Skeletal muscle satellite cell (primary cell): ENCODE results near the gene NRAP.
"Not testable (repeated sequence)": the region's sequence is repeated elsewhere in the genome, so short reads cannot be mapped to it uniquely, and the experiment has no call there.

Experiments used
- H3K27me3 ChIP-seq: 2 replicates; pipeline ENCODE4 v1.7.0; 2013; ENCODE audit warnings: low read length; ENCODE audit not compliant: control insufficient read depth, insufficient read depth
- H3K36me3 ChIP-seq: 2 replicates; pipeline ENCODE4 v1.7.0; 2013; ENCODE audit warnings: mild to moderate bottlenecking, control low read depth, low read length; ENCODE audit not compliant: insufficient read depth
- H3K4me1 ChIP-seq: 2 replicates; pipeline ENCODE4 v1.7.0; 2013; ENCODE audit warnings: low read length; ENCODE audit not compliant: control insufficient read depth, insufficient read depth
- H3K4me2 ChIP-seq: 2 replicates; pipeline ENCODE4 v1.7.0; 2013; ENCODE audit warnings: mild to moderate bottlenecking, low read length
- H3K4me3 ChIP-seq: 2 replicates; pipeline ENCODE4 v1.7.0; 2013; ENCODE audit warnings: low read length
- H3K9ac ChIP-seq: 2 replicates; pipeline ENCODE4 v1.7.0; 2013; ENCODE audit warnings: mild to moderate bottlenecking, low read depth, low read length, moderate library complexity
- H3K9me3 ChIP-seq: replicated peaks from 2 replicates; pipeline ENCODE4 v1.7.0; 2013; ENCODE audit warnings: mild to moderate bottlenecking, control low read depth, low read length

The NRAP gene

GRCh38 chr10:113680190-113681111 is 16.6 kb upstream of the NRAP start:
- Histone ChIP-seq H3K27me3 (no peaks in the 10 kb centered on the region), H3K9ac (peak overlapping the region; percentile 96), H3K4me1 (peaks cover 12% of the 10 kb centered on the region), H3K4me3 (peak overlapping the region; percentile 99), H3K36me3 (no peaks in the 10 kb centered on the region), H3K9me3 (no peaks in the 10 kb centered on the region), H3K4me2 (peak overlapping the region; percentile 97)

DNA sequence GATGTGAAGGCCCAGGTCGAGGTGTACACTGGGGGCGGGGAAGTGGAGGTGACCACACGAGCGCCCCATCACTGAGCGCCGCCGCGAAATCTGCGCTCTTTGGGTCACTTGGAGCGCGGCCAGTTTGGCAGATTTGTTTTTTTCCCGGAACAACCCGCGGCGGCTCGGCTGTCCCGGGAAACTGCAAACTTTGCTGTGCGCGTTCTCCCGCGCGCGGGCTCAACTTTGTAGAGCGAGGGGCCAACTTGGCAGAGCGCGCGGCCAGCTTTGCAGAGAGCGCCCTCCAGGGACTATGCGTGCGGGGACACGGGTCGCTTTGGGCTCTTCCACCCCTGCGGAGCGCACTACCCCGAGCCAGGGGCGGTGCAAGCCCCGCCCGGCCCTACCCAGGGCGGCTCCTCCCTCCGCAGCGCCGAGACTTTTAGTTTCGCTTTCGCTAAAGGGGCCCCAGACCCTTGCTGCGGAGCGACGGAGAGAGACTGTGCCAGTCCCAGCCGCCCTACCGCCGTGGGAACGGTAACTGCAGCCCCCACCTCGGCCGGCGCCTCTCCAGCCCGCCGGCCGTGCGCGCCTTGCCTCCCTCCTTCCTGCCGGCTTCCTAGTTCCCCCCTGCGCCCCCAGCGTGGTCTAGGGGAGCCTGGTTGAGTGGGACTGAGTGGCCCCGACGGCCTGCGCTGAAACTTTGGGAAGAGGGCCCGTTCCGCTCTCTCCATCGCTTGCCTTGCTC is 15.8 kb upstream of the NRAP start, which contains the start of gene CASP7:
Gene CASP7, plus strand, starts transcription at position 450 of the 727 bp plus-strand sequence. CDS start 17,582 bp downstream, outside the sequence.
- peak within 1 kb of the TSS; percentile 99 for H3K4me3 ChIP-seq

DNA sequence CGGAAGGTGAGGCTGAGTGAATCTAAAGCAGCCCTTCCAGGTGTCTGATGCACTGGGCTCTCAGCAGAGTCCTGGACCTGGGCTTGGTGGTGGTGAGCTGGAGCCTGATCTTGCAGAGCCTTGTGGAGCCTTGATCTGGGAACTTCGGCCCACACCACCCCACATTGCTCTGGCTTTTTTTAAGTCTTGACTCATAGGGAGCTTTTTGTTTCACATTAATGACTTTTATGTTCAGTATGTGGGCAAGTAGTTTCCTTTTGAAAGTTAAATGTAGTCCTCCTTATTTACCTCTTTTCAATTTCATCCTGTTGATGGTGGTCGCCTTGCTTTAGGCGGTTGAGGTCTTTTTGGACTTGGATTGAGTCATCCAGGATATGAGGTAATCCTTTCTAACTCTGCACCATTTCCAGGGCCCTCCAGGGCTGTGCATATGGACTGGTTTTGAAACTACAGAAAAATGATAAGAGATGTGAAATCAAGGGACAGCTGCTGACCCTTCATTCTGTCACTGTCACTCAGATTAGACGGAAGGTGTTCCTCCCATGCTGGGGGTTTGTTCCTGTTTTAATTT is 2.9 kb upstream of the NRAP start:
- peaks cover 5% of the 10 kb centered on the region for H3K4me1 ChIP-seq
- no peak overlapping the region for H3K4me3 ChIP-seq
- H3K9me3 ChIP-seq, result no peaks in the 10 kb centered on the region
- no peak overlapping the region for H3K9ac ChIP-seq
- no peaks in the 10 kb centered on the region for H3K36me3 ChIP-seq
- H3K4me2 ChIP-seq, result no peak overlapping the region
- no peaks in the 10 kb centered on the region for H3K27me3 ChIP-seq

More for the DNA sequence above, 15.8 kb upstream of the NRAP start, which contains the start of gene CASP7:
- peak within 1 kb of the TSS; percentile 96 for H3K9ac ChIP-seq
- H3K4me1 ChIP-seq, result peaks cover 12% of the 10 kb centered on the region
- H3K36me3 ChIP-seq, result no peaks in the 10 kb centered on the region
- peak within 1 kb of the TSS; percentile 97 for H3K4me2 ChIP-seq
- H3K27me3 ChIP-seq, result no peaks in the 10 kb centered on the region
- H3K9me3 ChIP-seq, result no peaks in the 10 kb centered on the region

DNA sequence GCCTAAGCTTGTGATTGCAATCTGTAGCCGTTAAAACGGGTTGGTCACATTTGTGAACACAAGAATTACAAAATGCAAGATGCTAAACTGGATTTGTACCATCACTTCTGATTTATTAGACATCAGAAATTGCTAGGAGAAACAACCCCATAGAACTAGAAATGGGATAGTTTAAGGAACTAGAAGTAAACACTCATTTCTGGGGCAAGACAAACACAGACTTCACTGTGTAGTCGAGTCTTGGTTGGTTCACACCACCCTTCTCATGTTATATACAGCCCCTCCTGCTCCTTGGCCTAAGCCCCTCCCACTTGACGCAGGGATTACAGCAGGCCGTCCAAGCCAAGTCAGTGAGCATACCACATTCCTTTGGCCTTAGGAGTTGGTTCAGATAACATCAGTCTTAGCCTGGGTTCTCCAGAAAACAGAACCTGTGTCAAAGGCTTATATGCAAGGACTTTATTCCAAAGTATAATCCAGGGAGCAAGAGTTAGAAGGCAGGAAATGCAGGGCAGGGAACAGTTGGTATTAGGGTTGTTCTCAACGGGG is 2.0 kb upstream of the NRAP start:
- H3K36me3 ChIP-seq, result no peaks in the 10 kb centered on the region
- H3K4me1 ChIP-seq, result peaks cover 5% of the 10 kb centered on the region
- no peaks in the 10 kb centered on the region for H3K27me3 ChIP-seq
- no peak overlapping the region for H3K9ac ChIP-seq
- no peak overlapping the region for H3K4me2 ChIP-seq
- H3K4me3 ChIP-seq, result no peak overlapping the region
- no peaks in the 10 kb centered on the region for H3K9me3 ChIP-seq

GRCh38 chr10:113665352-113665751 is 1.5 kb upstream of the NRAP start:
- no peaks in the 10 kb centered on the region for H3K27me3 ChIP-seq
- H3K4me2 ChIP-seq, result no peak overlapping the region
- peaks cover 5% of the 10 kb centered on the region for H3K4me1 ChIP-seq
- H3K9ac ChIP-seq, result no peak overlapping the region
- H3K36me3 ChIP-seq, result no peaks in the 10 kb centered on the region
- H3K9me3 ChIP-seq, result no peaks in the 10 kb centered on the region
- H3K4me3 ChIP-seq, result no peak overlapping the region

DNA sequence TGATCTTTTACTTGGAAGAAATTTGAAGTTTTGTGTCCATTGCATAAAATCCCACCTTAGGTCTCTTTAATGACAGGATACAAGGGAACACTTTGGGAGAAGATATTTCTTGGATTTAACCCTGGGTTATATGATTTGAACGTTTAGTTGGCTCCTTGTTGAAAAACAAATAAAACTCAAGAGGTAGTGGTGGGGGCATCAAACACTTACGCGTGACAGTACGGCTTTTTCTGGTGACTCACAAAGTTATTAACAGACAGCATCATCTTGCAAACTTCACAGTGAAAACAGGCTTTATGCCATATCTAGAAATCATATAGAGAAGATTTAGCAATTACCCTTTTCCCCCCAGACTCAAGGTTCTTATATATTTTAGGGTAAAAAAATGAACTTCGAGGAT is 699 bp downstream of the NRAP start:
- Histone ChIP-seq H3K27me3 (no peaks in the 10 kb centered on the region), H3K4me2 (no peak overlapping the region), H3K9me3 (no peaks in the 10 kb centered on the region), H3K4me1 (peaks cover 5% of the 10 kb centered on the region), H3K36me3 (no peaks in the 10 kb centered on the region), H3K4me3 (no peak overlapping the region), H3K9ac (no peak overlapping the region)

DNA sequence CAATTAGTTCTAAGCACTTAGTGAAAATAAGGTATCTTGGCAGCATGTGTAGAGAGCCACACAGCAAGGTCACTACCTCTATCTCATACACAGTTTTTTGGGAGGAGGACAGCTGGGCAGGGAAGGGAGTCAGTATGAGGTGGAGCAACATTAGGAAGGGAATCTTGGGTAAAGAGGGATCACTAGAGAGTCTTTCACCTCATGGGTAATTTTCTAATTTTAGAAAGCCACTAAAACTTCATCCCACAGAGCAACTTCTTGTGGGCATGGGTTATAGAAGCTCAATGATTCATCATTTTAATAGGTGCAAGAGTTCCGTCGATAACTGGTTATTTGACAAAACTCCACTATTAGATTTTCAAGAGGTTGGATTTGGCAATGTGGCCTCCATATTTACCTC is 2.5 kb downstream of the NRAP start:
- Histone ChIP-seq H3K4me1 (peaks cover 3% of the 10 kb centered on the region), H3K27me3 (peaks cover 3% of the 10 kb centered on the region), H3K36me3 (no peaks in the 10 kb centered on the region), H3K4me3 (no peak overlapping the region), H3K9ac (no peak overlapping the region), H3K4me2 (no peak overlapping the region), H3K9me3 (no peaks in the 10 kb centered on the region)

GRCh38 chr10:113657544-113657943 is 6.3 kb downstream of the NRAP start:
- H3K4me1 ChIP-seq, result no peaks in the 10 kb centered on the region
- no peak overlapping the region for H3K4me2 ChIP-seq
- H3K36me3 ChIP-seq, result no peaks in the 10 kb centered on the region
- H3K9ac ChIP-seq, result no peak overlapping the region
- H3K9me3 ChIP-seq, result no peaks in the 10 kb centered on the region
- peaks cover 9% of the 10 kb centered on the region for H3K27me3 ChIP-seq
- no peak overlapping the region for H3K4me3 ChIP-seq

DNA sequence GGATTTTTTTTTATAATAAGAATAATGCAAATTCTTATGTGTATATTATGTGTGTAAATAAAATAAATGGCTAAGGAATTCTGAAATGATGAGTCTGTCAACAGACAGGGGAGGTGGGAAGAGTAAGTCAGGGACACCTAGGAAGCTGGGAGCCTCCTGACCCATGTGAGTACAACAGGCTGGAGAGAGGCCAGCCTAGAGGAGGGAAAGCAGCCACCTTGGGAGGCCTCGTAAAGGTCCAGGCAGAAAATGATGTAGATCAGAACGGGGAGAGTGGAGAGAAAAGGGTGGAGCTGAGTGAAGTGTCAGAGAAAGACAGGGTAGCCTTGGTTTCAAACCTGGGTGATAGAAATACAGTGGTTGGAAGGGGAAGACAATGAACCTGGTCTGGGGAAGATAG is 6.9 kb downstream of the NRAP start:
- Histone ChIP-seq H3K9ac (no peak overlapping the region), H3K27me3 (peaks cover 9% of the 10 kb centered on the region), H3K4me1 (no peaks in the 10 kb centered on the region), H3K36me3 (no peaks in the 10 kb centered on the region), H3K4me2 (no peak overlapping the region), H3K4me3 (no peak overlapping the region), H3K9me3 (no peaks in the 10 kb centered on the region)

DNA sequence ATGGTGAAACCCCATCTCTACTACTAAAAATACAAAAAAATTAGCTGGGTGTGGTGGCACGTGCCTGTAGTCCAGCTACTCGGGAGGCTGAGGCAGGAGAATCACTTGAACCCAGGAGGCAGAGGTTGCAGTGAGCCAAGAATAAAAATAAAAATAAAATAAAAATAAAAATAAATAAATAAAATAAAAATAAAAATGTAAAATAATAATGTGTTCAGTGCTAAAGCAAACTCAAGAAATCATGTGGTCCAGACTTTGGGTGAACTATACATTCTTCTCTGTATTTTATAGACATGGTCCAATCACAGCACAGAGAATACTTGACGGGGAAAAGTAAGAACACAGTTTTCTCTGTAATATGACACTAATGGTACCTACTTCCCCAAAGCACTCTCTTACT is 11.4 kb downstream of the NRAP start:
- H3K4me2 ChIP-seq, H3K4me1 ChIP-seq, H3K4me3 ChIP-seq, H3K36me3 ChIP-seq, H3K9ac ChIP-seq, H3K9me3 ChIP-seq, H3K27me3 ChIP-seq: not testable (repeated sequence)

DNA sequence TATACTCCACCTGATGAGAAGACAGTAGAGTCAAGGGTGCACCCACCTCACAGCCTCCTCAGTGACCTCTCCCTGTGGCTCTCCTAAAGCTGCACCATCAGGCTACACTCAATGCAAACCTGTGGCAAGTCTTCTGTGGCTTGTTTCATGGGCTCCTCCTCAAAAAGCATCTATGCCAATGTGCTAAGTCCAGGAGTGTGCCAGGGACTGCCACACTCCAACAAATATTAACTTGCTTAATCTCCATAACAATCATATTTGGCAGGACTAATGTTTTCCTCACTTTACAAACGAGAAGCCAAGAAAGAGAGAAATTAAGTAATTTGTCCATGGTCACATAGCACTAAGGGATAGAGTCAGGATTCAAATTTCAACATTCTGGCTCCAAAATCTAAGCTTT is 11.9 kb downstream of the NRAP start:
- Histone ChIP-seq H3K4me3 (no peak overlapping the region), H3K4me2 (no peak overlapping the region), H3K9me3 (no peaks in the 10 kb centered on the region), H3K27me3 (peaks cover 6% of the 10 kb centered on the region), H3K4me1 (no peaks in the 10 kb centered on the region), H3K9ac (no peak overlapping the region), H3K36me3 (no peaks in the 10 kb centered on the region)
